Activated naive CD8-positive, alpha-beta T cell treated with anti-CD3 and anti-CD28 coated beads, Interleukin-2, amount 50 U/mL, for 24 hours (primary cell): ENCODE results near the gene SEC61A2.
A peak's percentile ranks its signal among the peaks of the same experiment; 100 is the strongest.

Experiments
- ATAC-seq: fragments of 150-1000 bp; cut with Tn5 transposase; one replicate; pipeline ENCODE4 v1.10.0; 2021
- DNase-seq: peaks from one replicate; pipeline ENCODE4 v3.0.0; 2021
- H3K27ac Mint-ChIP-seq: one replicate; pipeline ENCODE4 v1.8.0; 2021; ENCODE audit warnings: mild to moderate bottlenecking, mixed read lengths
- H3K27me3 Mint-ChIP-seq: one replicate; pipeline ENCODE4 v1.8.0; 2021; ENCODE audit warnings: mixed read lengths
- H3K36me3 Mint-ChIP-seq: one replicate; pipeline ENCODE4 v1.8.0; 2021; ENCODE audit warnings: low read depth, mixed read lengths
- H3K4me1 Mint-ChIP-seq: one replicate; pipeline ENCODE4 v1.8.0; 2021; ENCODE audit warnings: mixed read lengths
- H3K4me3 Mint-ChIP-seq: one replicate; pipeline ENCODE4 v1.8.0; 2021; ENCODE audit warnings: mild to moderate bottlenecking, moderate library complexity, mixed read lengths
- H3K9me3 Mint-ChIP-seq: one replicate; pipeline ENCODE4 v1.8.0; 2021; ENCODE audit warnings: mixed read lengths

The SEC61A2 gene

GRCh38 chr10:12198156-12198555 is 68.7 kb downstream of the SEC61A2 start:
- no peaks in the 10 kb centered on the region for H3K27me3 Mint-ChIP-seq
- ATAC-seq (no peak), DNase-seq (no peak)
- H3K36me3 Mint-ChIP-seq = peaks cover 58% of the 10 kb centered on the region
- H3K27ac Mint-ChIP-seq = no peak overlapping the region
- H3K4me1 Mint-ChIP-seq = peaks cover 69% of the 10 kb centered on the region
- H3K9me3 Mint-ChIP-seq = no peaks in the 10 kb centered on the region
- peak overlapping the region; percentile 98 for H3K4me3 Mint-ChIP-seq

GRCh38 chr10:12200850-12201249 is 71.4 kb downstream of the SEC61A2 start:
- no peaks in the 10 kb centered on the region for H3K9me3 Mint-ChIP-seq
- H3K36me3 Mint-ChIP-seq = peaks cover 67% of the 10 kb centered on the region
- H3K27me3 Mint-ChIP-seq = no peaks in the 10 kb centered on the region
- H3K4me3 Mint-ChIP-seq = no peak overlapping the region
- peaks cover 62% of the 10 kb centered on the region for H3K4me1 Mint-ChIP-seq
- ATAC-seq (no peak), DNase-seq (no peak)
- H3K27ac Mint-ChIP-seq = peak overlapping the region; percentile 63

- Mint-ChIP-seq H3K9me3 (no peaks in the 10 kb centered on the region), H3K4me1 (peaks cover 55% of the 10 kb centered on the region), H3K4me3 (peak overlapping the region; percentile 33), H3K36me3 (peaks cover 66% of the 10 kb centered on the region), H3K27me3 (no peaks in the 10 kb centered on the region), H3K27ac (peak overlapping the region; percentile 63)
- no peak for DNase-seq
- ATAC-seq = peak; percentile 74
Observed at GRCh38 chr10:12201543-12201942, 72.1 kb downstream of the SEC61A2 start.

GRCh38 chr10:12202226-12202625 is 72.7 kb downstream of the SEC61A2 start:
- no peaks in the 10 kb centered on the region for H3K27me3 Mint-ChIP-seq
- peak overlapping the region; percentile 72 for H3K27ac Mint-ChIP-seq
- peaks cover 49% of the 10 kb centered on the region for H3K4me1 Mint-ChIP-seq
- H3K4me3 Mint-ChIP-seq = no peak overlapping the region
- peak; percentile 53 for ATAC-seq
- DNase-seq = no peak
- H3K9me3 Mint-ChIP-seq = no peaks in the 10 kb centered on the region
- peaks cover 66% of the 10 kb centered on the region for H3K36me3 Mint-ChIP-seq

GRCh38 chr10:12205082-12205481 is 75.6 kb downstream of the SEC61A2 start:
- Mint-ChIP-seq H3K9me3 (no peaks in the 10 kb centered on the region), H3K27ac (no peak overlapping the region), H3K36me3 (peaks cover 69% of the 10 kb centered on the region), H3K27me3 (no peaks in the 10 kb centered on the region), H3K4me3 (no peak overlapping the region), H3K4me1 (peaks cover 36% of the 10 kb centered on the region)
- ATAC-seq = no peak
- no peak for DNase-seq

- DNase-seq (no peak), ATAC-seq (no peak)
- Mint-ChIP-seq H3K4me1 (peaks cover 19% of the 10 kb centered on the region), H3K4me3 (no peak overlapping the region), H3K27ac (no peak overlapping the region), H3K9me3 (no peaks in the 10 kb centered on the region), H3K36me3 (peaks cover 67% of the 10 kb centered on the region), H3K27me3 (no peaks in the 10 kb centered on the region)
Observed at GRCh38 chr10:12207114-12207513, 77.6 kb downstream of the SEC61A2 start.

- no peak for DNase-seq
- no peak overlapping the region for H3K4me3 Mint-ChIP-seq
- H3K4me1 Mint-ChIP-seq = peaks cover 8% of the 10 kb centered on the region
- H3K27me3 Mint-ChIP-seq = no peaks in the 10 kb centered on the region
- peaks cover 64% of the 10 kb centered on the region for H3K36me3 Mint-ChIP-seq
- ATAC-seq = no peak
- no peaks in the 10 kb centered on the region for H3K9me3 Mint-ChIP-seq
- H3K27ac Mint-ChIP-seq = no peak overlapping the region
Observed at GRCh38 chr10:12208460-12208859, 79.0 kb downstream of the SEC61A2 start.

- no peaks in the 10 kb centered on the region for H3K9me3 Mint-ChIP-seq
- DNase-seq (no peak), ATAC-seq (no peak)
- peaks cover 17% of the 10 kb centered on the region for H3K4me1 Mint-ChIP-seq
- no peak overlapping the region for H3K4me3 Mint-ChIP-seq
- no peak overlapping the region for H3K27ac Mint-ChIP-seq
- no peaks in the 10 kb centered on the region for H3K27me3 Mint-ChIP-seq
- H3K36me3 Mint-ChIP-seq = peaks cover 61% of the 10 kb centered on the region
Observed at GRCh38 chr10:12212454-12212853, 83.0 kb downstream of the SEC61A2 start.

GRCh38 chr10:12213621-12214020 is 84.1 kb downstream of the SEC61A2 start:
- ATAC-seq = no peak
- Mint-ChIP-seq H3K36me3 (peaks cover 56% of the 10 kb centered on the region), H3K27ac (no peak overlapping the region), H3K27me3 (no peaks in the 10 kb centered on the region), H3K4me3 (no peak overlapping the region), H3K4me1 (peaks cover 13% of the 10 kb centered on the region), H3K9me3 (no peaks in the 10 kb centered on the region)
- no peak for DNase-seq

GRCh38 chr10:12214093-12214492 is 84.6 kb downstream of the SEC61A2 start:
- H3K27ac Mint-ChIP-seq = peak overlapping the region; percentile 29
- no peak overlapping the region for H3K4me3 Mint-ChIP-seq
- H3K4me1 Mint-ChIP-seq = peaks cover 13% of the 10 kb centered on the region
- H3K36me3 Mint-ChIP-seq = peaks cover 56% of the 10 kb centered on the region
- no peaks in the 10 kb centered on the region for H3K9me3 Mint-ChIP-seq
- H3K27me3 Mint-ChIP-seq = no peaks in the 10 kb centered on the region
- DNase-seq (no peak), ATAC-seq (no peak)

- peak; percentile 50 for DNase-seq
- ATAC-seq = no peak
- Mint-ChIP-seq H3K27me3 (no peaks in the 10 kb centered on the region), H3K9me3 (no peaks in the 10 kb centered on the region), H3K27ac (peak overlapping the region; percentile 71), H3K36me3 (peaks cover 57% of the 10 kb centered on the region), H3K4me3 (peak overlapping the region; percentile 19), H3K4me1 (peaks cover 13% of the 10 kb centered on the region)
Observed at GRCh38 chr10:12214763-12215218, 85.3 kb downstream of the SEC61A2 start.
